A549 treated with CpdA at 1 μM for 4 hours (cell line): ENCODE results near the gene ZFP91. TPM values are rescaled to one million over a fixed set of nuclear protein-coding genes. Genes with fewer than 3 reads are reported as not detected.

Experiments
- total RNA-seq: library from RNA; stranded (reverse); fragments of 200-300 nt; extraction: Qiagen RNA extraction; gene quantifications from 5 replicates; pipeline ENCODE4 v1.2.3, GENCODE V29; 2022; ENCODE audit warnings: low read depth

Gene ZFP91, protein sequence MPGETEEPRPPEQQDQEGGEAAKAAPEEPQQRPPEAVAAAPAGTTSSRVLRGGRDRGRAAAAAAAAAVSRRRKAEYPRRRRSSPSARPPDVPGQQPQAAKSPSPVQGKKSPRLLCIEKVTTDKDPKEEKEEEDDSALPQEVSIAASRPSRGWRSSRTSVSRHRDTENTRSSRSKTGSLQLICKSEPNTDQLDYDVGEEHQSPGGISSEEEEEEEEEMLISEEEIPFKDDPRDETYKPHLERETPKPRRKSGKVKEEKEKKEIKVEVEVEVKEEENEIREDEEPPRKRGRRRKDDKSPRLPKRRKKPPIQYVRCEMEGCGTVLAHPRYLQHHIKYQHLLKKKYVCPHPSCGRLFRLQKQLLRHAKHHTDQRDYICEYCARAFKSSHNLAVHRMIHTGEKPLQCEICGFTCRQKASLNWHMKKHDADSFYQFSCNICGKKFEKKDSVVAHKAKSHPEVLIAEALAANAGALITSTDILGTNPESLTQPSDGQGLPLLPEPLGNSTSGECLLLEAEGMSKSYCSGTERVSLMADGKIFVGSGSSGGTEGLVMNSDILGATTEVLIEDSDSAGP
- total RNA-seq = 38.5 to 52.4 TPM (median 41.7 TPM) in 5 replicates

GRCh38 chr11:58578635-58579191 lies at the start of gene ZFP91:
ZFP91 (plus strand) TSS chr11:58579063; CDS start chr11:58579282, 219 bp downstream.

DNA sequence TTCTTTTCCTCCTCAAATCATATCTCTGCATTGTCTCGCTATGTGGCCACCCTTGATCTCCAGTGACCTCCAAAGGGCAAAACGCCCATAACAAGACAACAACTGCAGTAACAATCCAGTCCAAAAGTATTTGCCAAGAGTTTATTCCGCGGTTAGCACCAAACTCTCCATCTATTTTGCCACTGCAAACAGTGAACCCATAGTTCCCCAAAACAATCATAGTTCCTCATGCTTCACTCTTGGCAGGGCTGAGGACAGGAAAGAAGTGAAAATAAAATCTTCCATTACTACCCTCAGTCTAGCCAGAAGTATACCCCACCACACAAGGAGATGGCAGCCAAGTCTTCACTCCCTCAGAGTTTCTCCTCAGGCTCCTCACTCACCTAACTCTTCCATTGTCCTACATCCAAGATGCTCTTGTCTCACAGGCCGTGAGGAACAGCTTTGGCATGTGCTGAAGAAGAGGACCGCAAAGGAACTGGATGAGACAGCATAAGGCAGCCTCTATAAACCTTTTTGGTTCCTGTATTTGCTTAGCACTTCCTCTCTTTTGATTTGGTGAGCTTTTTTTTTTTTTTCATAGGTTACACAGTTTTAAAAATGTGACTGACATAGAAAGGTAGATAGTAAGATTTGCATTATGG lies 3.4 kb upstream of the ZFP91 start, which contains the start of gene LPXN:
TSS of gene LPXN (minus strand) at position 480 of the 644 bp plus-strand sequence. CDS start at position 396, 84 bp downstream.

GRCh38 chr11:58622344-58622743 lies 43.5 kb downstream of the ZFP91 start, which contains the start of gene CNTF:
CNTF (plus strand) TSS chr11:58622665; CDS start chr11:58622753, 88 bp downstream.

Other genes with a start within 250 kb of the ZFP91 start
- gene OR5B17, start 220.0 kb upstream of the ZFP91 start, total RNA-seq = not detected in 5 replicates
- gene OR5B3, start 172.2 kb upstream of the ZFP91 start, total RNA-seq = not detected in 5 replicates
- not detected in 5 replicates for gene OR5B2, start 150.9 kb upstream of the ZFP91 start, total RNA-seq
- not detected in 5 replicates for gene OR5B12, start 136.8 kb upstream of the ZFP91 start, total RNA-seq
- not detected in 5 replicates for gene OR5B21, start 71.0 kb upstream of the ZFP91 start, total RNA-seq
- 2.5 to 3.8 TPM (median 3.3 TPM) in 5 replicates for gene LPXN, start 3.2 kb upstream of the ZFP91 start, total RNA-seq
- gene CNTF, start 43.6 kb downstream of the ZFP91 start, total RNA-seq = 1.2 to 2.0 TPM (median 1.4 TPM) in 5 replicates
- not detected in 5 replicates for gene GLYAT, start 152.9 kb downstream of the ZFP91 start, total RNA-seq